GM21390 (cell line): ENCODE measurements around the gene ATP4B.

Source experiments
- ATAC-seq: cut with Tn5 transposase; IDR thresholded peaks from one replicate; pipeline ENCODE4 v1.9.1; 2021; ENCODE audit not compliant: unreplicated experiment

ATP4B gene

GRCh38 chr13:113608967-113609533 is 48.9 kb downstream of the ATP4B start:
- no peak for ATAC-seq

GRCh38 chr13:113607889-113608635 is 49.9 kb downstream of the ATP4B start:
- no peak for ATAC-seq

- ATAC-seq = no peak
Measured at GRCh38 chr13:113607056-113607888, 50.7 kb downstream of the ATP4B start.

- ATAC-seq = no peak
Measured at GRCh38 chr13:113605866-113606438, 52.0 kb downstream of the ATP4B start.

- no peak for ATAC-seq
Measured at GRCh38 chr13:113605461-113605860, 52.5 kb downstream of the ATP4B start.

GRCh38 chr13:113604186-113604585 is 53.8 kb downstream of the ATP4B start:
- ATAC-seq = no peak

- ATAC-seq = no peak
Measured at GRCh38 chr13:113603116-113603710, 54.8 kb downstream of the ATP4B start.

- no peak for ATAC-seq
Measured at GRCh38 chr13:113602291-113602988, 55.6 kb downstream of the ATP4B start.

- no peak for ATAC-seq
Measured at GRCh38 chr13:113601166-113602070, 56.6 kb downstream of the ATP4B start.

- no peak for ATAC-seq
Measured at GRCh38 chr13:113599391-113599790, 58.6 kb downstream of the ATP4B start.
